HEK293 (cell line): ENCODE results near the gene COL1A1.
A peak's percentile ranks its signal among the peaks of the same experiment; 100 is the strongest.

Experiments
- BCL11A ChIP-seq: fragments of 450-650 bp; formaldehyde crosslinking; IDR thresholded peaks from 2 replicates; pipeline ENCODE4 v1.5.1; 2016; ENCODE audit warnings: low read depth, missing biosample characterization, missing genetic modification characterization
- EGR2 ChIP-seq: fragments of 450-650 bp; formaldehyde crosslinking; IDR thresholded peaks from 2 replicates; pipeline ENCODE4 v1.5.1; 2016; ENCODE audit warnings: low read depth, missing biosample characterization, missing genetic modification characterization
- GLIS1 ChIP-seq: fragments of 450-650 bp; formaldehyde crosslinking; IDR thresholded peaks from 2 replicates; pipeline ENCODE4 v1.5.1; 2016; ENCODE audit warnings: missing biosample characterization, missing genetic modification characterization
- KLF10 ChIP-seq: fragments of 450-650 bp; IDR thresholded peaks from 2 replicates; pipeline ENCODE4 v1.5.1; 2018; ENCODE audit warnings: missing biosample characterization, mild to moderate bottlenecking, missing genetic modification characterization
- KLF7 ChIP-seq: fragments of 450-650 bp; formaldehyde crosslinking; IDR thresholded peaks from 2 replicates; pipeline ENCODE4 v1.5.1; 2016; ENCODE audit warnings: missing biosample characterization, missing genetic modification characterization, borderline replicate concordance
- KLF8 ChIP-seq: fragments of 450-650 bp; formaldehyde crosslinking; IDR thresholded peaks from 2 replicates; pipeline ENCODE4 v1.5.1; 2016; ENCODE audit warnings: missing biosample characterization, missing genetic modification characterization
- RBAK ChIP-seq: fragments of 450-650 bp; formaldehyde crosslinking; IDR thresholded peaks from 2 replicates; pipeline ENCODE4 v1.5.1; 2016; ENCODE audit warnings: missing biosample characterization, missing genetic modification characterization
- REPIN1 ChIP-seq: fragments of 450-650 bp; formaldehyde crosslinking; IDR thresholded peaks from 2 replicates; pipeline ENCODE4 v1.5.1; 2017; ENCODE audit warnings: missing biosample characterization, missing genetic modification characterization, low read depth
- SALL2 ChIP-seq: fragments of 450-650 bp; formaldehyde crosslinking; IDR thresholded peaks from 2 replicates; pipeline ENCODE4 v1.5.0; 2017; ENCODE audit warnings: missing biosample characterization, mild to moderate bottlenecking, missing genetic modification characterization, borderline replicate concordance
- TCF7L2 ChIP-seq: IDR thresholded peaks from 2 replicates; pipeline ENCODE4 v1.6.1; 2011; ENCODE audit warnings: low read depth, mild to moderate bottlenecking, inconsistent platforms, low read length, moderate library complexity, borderline replicate concordance
- ZBTB8A ChIP-seq: fragments of 450-650 bp; formaldehyde crosslinking; IDR thresholded peaks from 2 replicates; pipeline ENCODE4 v1.5.1; 2016; ENCODE audit warnings: missing biosample characterization, missing genetic modification characterization
- ZFP37 ChIP-seq: fragments of 450-650 bp; formaldehyde crosslinking; IDR thresholded peaks from 2 replicates; pipeline ENCODE4 v1.5.1; 2016; ENCODE audit warnings: missing biosample characterization, missing genetic modification characterization
- ZNF239 ChIP-seq: fragments of 450-650 bp; formaldehyde crosslinking; IDR thresholded peaks from 2 replicates; pipeline ENCODE4 v1.5.1; 2016; ENCODE audit warnings: missing biosample characterization, missing genetic modification characterization
- ZNF24 ChIP-seq: fragments of 450-650 bp; formaldehyde crosslinking; IDR thresholded peaks from 2 replicates; pipeline ENCODE4 v1.5.1; 2016; ENCODE audit warnings: missing biosample characterization, missing genetic modification characterization
- ZNF274 ChIP-seq, 2 experiments: fragments of 200-500 bp in 1 of 2; fragments of 450-650 bp in 1 of 2; sonication (Bioruptor generic) in 1 of 2; formaldehyde crosslinking in 1 of 2; IDR thresholded peaks; 2 replicates each; pipeline versions ENCODE4 v1.5.1 to v1.6.1; 2014 to 2016; ENCODE audit warnings: borderline replicate concordance in 1 of 2, inconsistent platforms in 1 of 2, low read length in 1 of 2, missing biosample characterization in 1 of 2, missing genetic modification characterization in 1 of 2
- ZNF324 ChIP-seq: fragments of 450-650 bp; formaldehyde crosslinking; IDR thresholded peaks from 2 replicates; pipeline ENCODE4 v1.5.1; 2016; ENCODE audit warnings: missing biosample characterization, missing genetic modification characterization
- ZNF350 ChIP-seq: fragments of 450-650 bp; formaldehyde crosslinking; IDR thresholded peaks from 2 replicates; pipeline ENCODE4 v1.5.0; 2017; ENCODE audit warnings: missing biosample characterization, mild to moderate bottlenecking, missing genetic modification characterization
- ZNF629 ChIP-seq: fragments of 450-650 bp; formaldehyde crosslinking; IDR thresholded peaks from 2 replicates; pipeline ENCODE4 v1.5.1; 2017; ENCODE audit warnings: missing biosample characterization, missing genetic modification characterization
- ZNF791 ChIP-seq: fragments of 450-650 bp; formaldehyde crosslinking; IDR thresholded peaks from 2 replicates; pipeline ENCODE4 v1.5.1; 2016; ENCODE audit warnings: missing biosample characterization, missing genetic modification characterization
- ZXDB ChIP-seq: fragments of 450-650 bp; formaldehyde crosslinking; IDR thresholded peaks from 2 replicates; pipeline ENCODE4 v1.5.1; 2016; ENCODE audit warnings: missing biosample characterization, missing genetic modification characterization
- TF ChIP-seq, protein P1 (sequence below): fragments of 450-650 bp; formaldehyde crosslinking; IDR thresholded peaks from 2 replicates; pipeline ENCODE4 v1.5.1; 2016; ENCODE audit warnings: missing biosample characterization, missing genetic modification characterization
- TF ChIP-seq, protein P2 (sequence below): fragments of 450-650 bp; formaldehyde crosslinking; IDR thresholded peaks from 2 replicates; pipeline ENCODE4 v1.5.1; 2016; ENCODE audit warnings: missing biosample characterization, missing genetic modification characterization
- TF ChIP-seq, protein P3 (sequence below): fragments of 450-650 bp; formaldehyde crosslinking; optimal IDR thresholded peaks from 2 replicates; pipeline ENCODE3; 2016; ENCODE audit warnings: missing biosample characterization, mild to moderate bottlenecking, missing genetic modification characterization
- TF ChIP-seq, protein P4 (sequence below): fragments of 450-650 bp; formaldehyde crosslinking; IDR thresholded peaks from 2 replicates; pipeline ENCODE4 v1.5.1; 2016; ENCODE audit warnings: missing biosample characterization, missing genetic modification characterization
- TF ChIP-seq, protein P5 (sequence below): fragments of 450-650 bp; formaldehyde crosslinking; IDR thresholded peaks from 2 replicates; pipeline ENCODE4 v1.5.1; 2016; ENCODE audit warnings: missing biosample characterization, missing genetic modification characterization, borderline replicate concordance
- TF ChIP-seq, protein P6 (sequence below): fragments of 450-650 bp; formaldehyde crosslinking; IDR thresholded peaks from 2 replicates; pipeline ENCODE4 v1.5.1; 2016; ENCODE audit warnings: missing biosample characterization, missing genetic modification characterization

Gene COL1A1

DNA sequence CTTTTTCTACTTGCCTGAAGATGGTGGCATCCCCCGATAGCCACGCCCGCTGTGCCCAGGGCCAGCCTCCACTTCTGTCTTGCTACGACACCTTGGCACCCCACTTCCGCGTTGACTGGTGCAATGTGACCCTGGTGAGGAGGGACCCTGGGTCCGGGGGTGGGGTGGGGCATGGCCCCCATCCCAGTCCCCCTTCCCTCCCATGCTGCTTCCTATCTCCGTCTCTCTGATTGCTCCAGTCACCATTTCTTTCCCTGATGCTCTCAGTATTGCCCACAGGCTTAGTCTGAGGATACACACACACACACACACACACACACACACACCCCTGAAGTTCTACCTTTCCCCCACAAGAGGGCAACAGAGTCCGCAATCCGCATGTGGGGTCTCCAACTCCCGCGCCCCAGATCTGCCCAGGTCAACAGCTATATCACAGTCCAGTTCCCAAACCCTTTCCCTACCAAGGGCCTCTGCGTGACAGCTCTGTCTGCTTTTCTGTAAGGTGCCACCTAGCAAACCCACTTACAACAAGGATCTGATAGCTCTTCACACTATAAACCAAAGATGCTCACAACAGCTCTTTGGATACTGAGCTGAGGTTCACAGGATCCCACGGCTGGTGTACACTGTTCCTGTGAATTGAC, 32.2 kb downstream of the COL1A1 start (continued):
- TF ChIP-seq ZNF274 (IDR thresholded peaks at IDR 0.05; ENCODE audit: low read length) (no peak), ZNF274 (tag by site-specific recombination; IDR thresholded peaks at IDR 0.05; ENCODE audit: borderline replicate concordance) (no peak), TCF7L2 (no peak), RBAK (0 out of 2 replicates have a peak, but pooled peaks have one; percentile 18), ZNF324 (tag by site-specific recombination) (peak; percentile 96), ZNF791 (tag by site-specific recombination) (no peak), BCL11A (tag by site-specific recombination) (peak; percentile 87), ZXDB (tag by site-specific recombination) (peak; percentile 73), SALL2 (tag by site-specific recombination) (0 out of 2 replicates have a peak, but pooled peaks have one; percentile 79), KLF8 (peak; percentile 89), ZNF24 (tag by site-specific recombination) (peak; percentile 74; the same call in 1 of the 2 replicates), ZNF629 (tag by site-specific recombination) (peak; percentile 76), ZFP37 (tag by site-specific recombination) (0 out of 2 replicates have a peak, but pooled peaks have one; percentile 48), REPIN1 (tag by site-specific recombination) (0 out of 2 replicates have a peak, but pooled peaks have one; percentile 33), GLIS1 (tag by site-specific recombination) (peak; percentile 52), ZBTB8A (tag by site-specific recombination) (peak; percentile 41; the same call in 1 of the 2 replicates), EGR2 (tag by site-specific recombination) (peak; percentile 48; the same call in 1 of the 2 replicates), ZNF239 (tag by site-specific recombination) (0 out of 2 replicates have a peak, but pooled peaks have one; percentile 27), ZNF350 (no peak), KLF7 (peak; percentile 96), KLF10 (tag by site-specific recombination) (no peak; the same call in 1 of the 2 replicates)
- TF ChIP-seq, protein P1, sequence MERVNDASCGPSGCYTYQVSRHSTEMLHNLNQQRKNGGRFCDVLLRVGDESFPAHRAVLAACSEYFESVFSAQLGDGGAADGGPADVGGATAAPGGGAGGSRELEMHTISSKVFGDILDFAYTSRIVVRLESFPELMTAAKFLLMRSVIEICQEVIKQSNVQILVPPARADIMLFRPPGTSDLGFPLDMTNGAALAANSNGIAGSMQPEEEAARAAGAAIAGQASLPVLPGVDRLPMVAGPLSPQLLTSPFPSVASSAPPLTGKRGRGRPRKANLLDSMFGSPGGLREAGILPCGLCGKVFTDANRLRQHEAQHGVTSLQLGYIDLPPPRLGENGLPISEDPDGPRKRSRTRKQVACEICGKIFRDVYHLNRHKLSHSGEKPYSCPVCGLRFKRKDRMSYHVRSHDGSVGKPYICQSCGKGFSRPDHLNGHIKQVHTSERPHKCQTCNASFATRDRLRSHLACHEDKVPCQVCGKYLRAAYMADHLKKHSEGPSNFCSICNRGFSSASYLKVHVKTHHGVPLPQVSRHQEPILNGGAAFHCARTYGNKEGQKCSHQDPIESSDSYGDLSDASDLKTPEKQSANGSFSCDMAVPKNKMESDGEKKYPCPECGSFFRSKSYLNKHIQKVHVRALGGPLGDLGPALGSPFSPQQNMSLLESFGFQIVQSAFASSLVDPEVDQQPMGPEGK: peak; percentile 86
- TF ChIP-seq, protein P2, sequence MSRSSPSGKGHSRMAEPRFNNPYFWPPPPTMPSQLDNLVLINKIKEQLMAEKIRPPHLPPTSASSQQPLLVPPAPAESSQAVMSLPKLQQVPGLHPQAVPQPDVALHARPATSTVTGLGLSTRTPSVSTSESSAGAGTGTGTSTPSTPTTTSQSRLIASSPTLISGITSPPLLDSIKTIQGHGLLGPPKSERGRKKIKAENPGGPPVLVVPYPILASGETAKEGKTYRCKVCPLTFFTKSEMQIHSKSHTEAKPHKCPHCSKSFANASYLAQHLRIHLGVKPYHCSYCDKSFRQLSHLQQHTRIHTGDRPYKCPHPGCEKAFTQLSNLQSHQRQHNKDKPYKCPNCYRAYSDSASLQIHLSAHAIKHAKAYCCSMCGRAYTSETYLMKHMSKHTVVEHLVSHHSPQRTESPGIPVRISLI (tag by site-specific recombination): no peak
- TF ChIP-seq, protein P3, sequence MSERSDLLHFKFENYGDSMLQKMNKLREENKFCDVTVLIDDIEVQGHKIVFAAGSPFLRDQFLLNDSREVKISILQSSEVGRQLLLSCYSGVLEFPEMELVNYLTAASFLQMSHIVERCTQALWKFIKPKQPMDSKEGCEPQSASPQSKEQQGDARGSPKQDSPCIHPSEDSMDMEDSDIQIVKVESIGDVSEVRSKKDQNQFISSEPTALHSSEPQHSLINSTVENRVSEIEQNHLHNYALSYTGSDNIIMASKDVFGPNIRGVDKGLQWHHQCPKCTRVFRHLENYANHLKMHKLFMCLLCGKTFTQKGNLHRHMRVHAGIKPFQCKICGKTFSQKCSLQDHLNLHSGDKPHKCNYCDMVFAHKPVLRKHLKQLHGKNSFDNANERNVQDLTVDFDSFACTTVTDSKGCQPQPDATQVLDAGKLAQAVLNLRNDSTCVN: peak; percentile 30
- TF ChIP-seq, protein P4, sequence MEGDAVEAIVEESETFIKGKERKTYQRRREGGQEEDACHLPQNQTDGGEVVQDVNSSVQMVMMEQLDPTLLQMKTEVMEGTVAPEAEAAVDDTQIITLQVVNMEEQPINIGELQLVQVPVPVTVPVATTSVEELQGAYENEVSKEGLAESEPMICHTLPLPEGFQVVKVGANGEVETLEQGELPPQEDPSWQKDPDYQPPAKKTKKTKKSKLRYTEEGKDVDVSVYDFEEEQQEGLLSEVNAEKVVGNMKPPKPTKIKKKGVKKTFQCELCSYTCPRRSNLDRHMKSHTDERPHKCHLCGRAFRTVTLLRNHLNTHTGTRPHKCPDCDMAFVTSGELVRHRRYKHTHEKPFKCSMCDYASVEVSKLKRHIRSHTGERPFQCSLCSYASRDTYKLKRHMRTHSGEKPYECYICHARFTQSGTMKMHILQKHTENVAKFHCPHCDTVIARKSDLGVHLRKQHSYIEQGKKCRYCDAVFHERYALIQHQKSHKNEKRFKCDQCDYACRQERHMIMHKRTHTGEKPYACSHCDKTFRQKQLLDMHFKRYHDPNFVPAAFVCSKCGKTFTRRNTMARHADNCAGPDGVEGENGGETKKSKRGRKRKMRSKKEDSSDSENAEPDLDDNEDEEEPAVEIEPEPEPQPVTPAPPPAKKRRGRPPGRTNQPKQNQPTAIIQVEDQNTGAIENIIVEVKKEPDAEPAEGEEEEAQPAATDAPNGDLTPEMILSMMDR (tag by site-specific recombination): peak; percentile 98
- TF ChIP-seq, protein P5, sequence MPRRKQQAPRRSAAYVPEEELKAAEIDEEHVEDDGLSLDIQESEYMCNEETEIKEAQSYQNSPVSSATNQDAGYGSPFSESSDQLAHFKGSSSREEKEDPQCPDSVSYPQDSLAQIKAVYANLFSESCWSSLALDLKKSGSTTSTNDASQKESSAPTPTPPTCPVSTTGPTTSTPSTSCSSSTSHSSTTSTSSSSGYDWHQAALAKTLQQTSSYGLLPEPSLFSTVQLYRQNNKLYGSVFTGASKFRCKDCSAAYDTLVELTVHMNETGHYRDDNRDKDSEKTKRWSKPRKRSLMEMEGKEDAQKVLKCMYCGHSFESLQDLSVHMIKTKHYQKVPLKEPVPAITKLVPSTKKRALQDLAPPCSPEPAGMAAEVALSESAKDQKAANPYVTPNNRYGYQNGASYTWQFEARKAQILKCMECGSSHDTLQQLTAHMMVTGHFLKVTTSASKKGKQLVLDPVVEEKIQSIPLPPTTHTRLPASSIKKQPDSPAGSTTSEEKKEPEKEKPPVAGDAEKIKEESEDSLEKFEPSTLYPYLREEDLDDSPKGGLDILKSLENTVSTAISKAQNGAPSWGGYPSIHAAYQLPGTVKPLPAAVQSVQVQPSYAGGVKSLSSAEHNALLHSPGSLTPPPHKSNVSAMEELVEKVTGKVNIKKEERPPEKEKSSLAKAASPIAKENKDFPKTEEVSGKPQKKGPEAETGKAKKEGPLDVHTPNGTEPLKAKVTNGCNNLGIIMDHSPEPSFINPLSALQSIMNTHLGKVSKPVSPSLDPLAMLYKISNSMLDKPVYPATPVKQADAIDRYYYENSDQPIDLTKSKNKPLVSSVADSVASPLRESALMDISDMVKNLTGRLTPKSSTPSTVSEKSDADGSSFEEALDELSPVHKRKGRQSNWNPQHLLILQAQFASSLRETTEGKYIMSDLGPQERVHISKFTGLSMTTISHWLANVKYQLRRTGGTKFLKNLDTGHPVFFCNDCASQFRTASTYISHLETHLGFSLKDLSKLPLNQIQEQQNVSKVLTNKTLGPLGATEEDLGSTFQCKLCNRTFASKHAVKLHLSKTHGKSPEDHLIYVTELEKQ: peak; percentile 35; the same call in 1 of the 2 replicates
- TF ChIP-seq, protein P6, sequence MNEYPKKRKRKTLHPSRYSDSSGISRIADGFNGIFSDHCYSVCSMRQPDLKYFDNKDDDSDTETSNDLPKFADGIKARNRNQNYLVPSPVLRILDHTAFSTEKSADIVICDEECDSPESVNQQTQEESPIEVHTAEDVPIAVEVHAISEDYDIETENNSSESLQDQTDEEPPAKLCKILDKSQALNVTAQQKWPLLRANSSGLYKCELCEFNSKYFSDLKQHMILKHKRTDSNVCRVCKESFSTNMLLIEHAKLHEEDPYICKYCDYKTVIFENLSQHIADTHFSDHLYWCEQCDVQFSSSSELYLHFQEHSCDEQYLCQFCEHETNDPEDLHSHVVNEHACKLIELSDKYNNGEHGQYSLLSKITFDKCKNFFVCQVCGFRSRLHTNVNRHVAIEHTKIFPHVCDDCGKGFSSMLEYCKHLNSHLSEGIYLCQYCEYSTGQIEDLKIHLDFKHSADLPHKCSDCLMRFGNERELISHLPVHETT (tag by site-specific recombination): peak; percentile 89
